GM10266 (cell line): ENCODE data around the gene SH3TC1.

Source experiments
- DNase-seq: peaks from one replicate; pipeline ENCODE4 v3.0.0; 2012; ENCODE audit errors: extremely low spot score
- TF ChIP-seq, protein P1 (sequence below): IDR thresholded peaks from 2 replicates; pipeline ENCODE4 v1.5.1; 2012; ENCODE audit warnings: mild to moderate bottlenecking, low read depth; ENCODE audit not compliant: control insufficient read depth, insufficient read depth; ENCODE audit errors: missing control alignments

The SH3TC1 gene

DNA sequence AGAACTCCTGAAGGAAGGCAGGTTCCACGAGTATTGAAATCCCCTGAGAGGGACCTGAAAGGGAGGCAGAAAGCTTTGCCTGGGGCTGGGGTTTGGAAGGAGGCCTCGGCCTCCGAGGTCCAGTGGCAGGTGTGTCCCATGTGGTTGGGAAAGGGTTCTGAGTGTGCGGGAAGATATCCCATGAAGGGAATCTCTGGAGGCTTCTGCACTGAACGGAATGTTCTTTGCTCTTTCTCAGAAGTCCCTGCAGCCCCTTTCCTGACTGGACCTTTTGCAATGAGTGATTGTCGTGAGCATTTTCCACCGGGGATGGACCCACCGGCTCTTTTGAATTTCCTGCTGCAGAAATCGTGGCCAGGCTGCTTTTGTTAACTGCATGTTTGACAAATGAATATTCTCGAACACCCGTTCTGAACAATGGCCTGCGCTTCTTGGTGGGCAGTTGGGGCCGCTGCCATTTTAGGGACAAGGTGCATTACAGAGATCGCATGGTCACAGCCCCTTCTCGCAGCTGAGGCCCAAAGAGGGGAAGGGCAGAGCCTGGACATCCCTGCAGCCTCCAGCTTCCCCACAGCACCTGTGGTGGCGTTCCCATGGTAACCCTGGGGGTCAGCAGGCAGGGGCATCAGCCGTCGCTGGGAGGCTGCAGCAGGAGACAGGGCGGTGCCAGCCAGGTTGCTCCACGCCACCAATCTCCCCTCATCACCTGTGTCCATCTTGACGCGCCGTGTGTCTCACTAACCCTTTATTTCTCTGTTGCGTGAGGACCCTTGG is 52.2 kb downstream of the SH3TC1 start:
- TF ChIP-seq, protein P1, sequence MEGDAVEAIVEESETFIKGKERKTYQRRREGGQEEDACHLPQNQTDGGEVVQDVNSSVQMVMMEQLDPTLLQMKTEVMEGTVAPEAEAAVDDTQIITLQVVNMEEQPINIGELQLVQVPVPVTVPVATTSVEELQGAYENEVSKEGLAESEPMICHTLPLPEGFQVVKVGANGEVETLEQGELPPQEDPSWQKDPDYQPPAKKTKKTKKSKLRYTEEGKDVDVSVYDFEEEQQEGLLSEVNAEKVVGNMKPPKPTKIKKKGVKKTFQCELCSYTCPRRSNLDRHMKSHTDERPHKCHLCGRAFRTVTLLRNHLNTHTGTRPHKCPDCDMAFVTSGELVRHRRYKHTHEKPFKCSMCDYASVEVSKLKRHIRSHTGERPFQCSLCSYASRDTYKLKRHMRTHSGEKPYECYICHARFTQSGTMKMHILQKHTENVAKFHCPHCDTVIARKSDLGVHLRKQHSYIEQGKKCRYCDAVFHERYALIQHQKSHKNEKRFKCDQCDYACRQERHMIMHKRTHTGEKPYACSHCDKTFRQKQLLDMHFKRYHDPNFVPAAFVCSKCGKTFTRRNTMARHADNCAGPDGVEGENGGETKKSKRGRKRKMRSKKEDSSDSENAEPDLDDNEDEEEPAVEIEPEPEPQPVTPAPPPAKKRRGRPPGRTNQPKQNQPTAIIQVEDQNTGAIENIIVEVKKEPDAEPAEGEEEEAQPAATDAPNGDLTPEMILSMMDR, result no peak
- DNase-seq, result no peak

DNA sequence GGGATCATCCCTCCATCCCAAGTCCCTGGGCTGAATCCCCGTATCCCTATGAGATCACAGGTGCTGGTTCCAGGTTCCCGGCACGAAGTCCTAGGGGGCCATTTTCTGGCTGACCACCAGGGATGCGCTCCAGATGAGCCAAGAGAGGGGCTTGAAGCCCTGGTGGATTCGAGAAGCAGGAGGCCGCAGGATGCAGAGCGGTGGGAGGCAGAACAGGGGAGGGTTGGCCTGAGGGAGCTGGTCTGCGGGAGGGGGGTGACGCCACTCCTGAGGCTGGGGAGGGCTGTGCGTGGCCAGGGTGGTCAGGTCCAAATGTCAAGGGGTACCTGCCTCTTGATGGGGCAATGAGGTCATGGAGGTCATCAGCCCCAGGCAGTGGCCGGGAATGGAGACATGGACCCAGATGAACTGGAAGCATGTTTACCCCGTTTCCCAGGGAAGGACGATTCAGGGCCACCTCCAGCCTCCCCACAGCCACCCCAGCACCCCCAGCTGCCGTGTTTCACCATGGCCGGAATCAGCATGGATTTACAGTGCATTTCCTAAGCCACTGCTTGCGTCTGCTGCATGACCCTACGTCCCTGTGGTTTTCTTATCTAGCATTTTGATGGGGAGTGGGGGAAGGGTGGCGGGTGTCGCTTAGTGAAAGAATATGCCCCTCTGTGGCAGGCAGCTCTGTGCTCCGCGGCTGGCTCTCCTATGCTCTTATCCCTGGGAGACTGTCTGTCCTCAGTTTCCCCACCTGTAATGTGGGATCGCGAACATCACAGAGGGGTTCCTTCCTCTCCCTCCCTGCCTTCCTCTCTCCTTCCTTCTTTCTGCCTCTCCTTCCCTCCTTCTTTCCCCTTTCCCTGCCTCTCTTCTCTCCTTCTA is 53.4 kb downstream of the SH3TC1 start:
- TF ChIP-seq, protein P1, result no peak
- DNase-seq, result no peak

DNA sequence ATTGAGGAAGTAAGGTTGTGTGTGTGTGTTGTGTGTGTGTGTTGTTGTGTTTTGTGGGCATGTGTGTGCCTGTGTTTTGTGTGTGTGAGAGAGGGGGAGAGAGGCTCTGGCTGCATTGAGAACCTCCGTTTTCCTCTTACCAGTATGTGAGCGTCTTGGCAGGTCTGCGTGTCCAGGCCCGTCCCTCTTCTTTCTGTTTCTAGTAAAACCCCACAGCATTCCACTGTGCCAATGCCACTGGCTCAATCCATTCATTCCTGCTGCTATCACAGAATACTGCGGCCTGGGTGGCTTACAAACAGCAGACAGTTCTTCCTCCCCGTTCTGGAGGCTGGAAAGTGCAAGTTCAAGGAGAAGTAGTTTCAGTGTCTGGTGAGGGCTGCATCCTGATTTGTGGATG is 55.0 kb downstream of the SH3TC1 start:
- TF ChIP-seq, protein P1, result no peak

DNA sequence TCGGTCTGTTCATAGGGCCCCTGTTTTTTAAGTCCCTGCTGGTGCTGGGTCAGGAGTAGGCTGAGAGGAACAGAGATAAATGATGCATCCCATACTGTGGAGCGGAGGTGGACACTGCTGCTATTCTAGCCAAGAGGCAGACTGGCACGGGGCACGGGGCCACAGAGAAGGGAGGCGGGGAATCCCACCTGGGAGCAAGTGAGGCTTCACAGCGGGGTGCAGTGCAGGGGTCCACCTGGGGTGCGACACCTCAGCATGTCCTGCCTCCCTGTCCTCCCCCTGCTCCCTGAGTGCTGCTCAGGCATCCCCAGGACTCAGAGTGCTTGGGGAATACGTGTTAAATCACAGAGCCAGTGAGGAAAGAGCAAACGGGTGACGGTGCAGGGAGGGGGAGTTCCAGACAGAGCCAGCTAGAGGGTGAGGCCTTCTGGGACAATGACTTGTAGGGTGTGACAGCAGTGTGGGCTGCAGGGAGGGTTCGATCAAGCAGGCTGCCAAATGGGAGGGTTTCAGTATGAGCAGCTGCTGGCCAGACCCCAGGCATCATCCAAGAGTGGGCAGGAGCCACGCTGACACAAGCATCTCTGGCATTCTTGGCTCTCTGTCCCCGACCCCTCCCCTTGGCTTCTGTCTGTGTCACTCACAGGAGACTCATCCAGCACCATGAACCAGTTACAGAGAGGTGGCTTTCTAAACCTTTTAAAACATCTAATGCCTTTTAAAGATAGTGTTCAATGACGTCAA is 56.8 kb downstream of the SH3TC1 start:
- TF ChIP-seq, protein P1, result no peak
- no peak for DNase-seq

More for the DNA sequence above, 55.0 kb downstream of the SH3TC1 start:
- no peak for DNase-seq

DNA sequence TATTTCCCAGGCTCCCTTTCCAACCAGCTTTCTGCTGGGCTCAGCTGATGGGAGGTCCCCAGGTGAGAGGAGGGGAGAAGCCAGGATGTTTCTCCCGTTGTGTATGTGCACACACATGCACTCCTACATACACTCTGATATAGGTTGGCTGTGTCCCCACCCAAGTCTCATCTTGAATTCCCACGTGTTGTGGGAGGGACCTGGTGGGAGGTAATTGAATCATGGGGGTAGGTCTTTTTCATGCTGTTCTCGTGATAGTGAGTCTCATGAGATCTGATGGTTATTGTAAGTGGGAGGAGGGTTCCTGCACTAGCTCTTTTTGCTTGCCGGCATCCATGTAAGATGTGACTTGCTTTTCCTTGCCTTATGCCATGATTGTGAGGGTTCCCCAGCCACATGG is 58.8 kb downstream of the SH3TC1 start:
- DNase-seq, result no peak
- TF ChIP-seq, protein P1, result no peak

DNA sequence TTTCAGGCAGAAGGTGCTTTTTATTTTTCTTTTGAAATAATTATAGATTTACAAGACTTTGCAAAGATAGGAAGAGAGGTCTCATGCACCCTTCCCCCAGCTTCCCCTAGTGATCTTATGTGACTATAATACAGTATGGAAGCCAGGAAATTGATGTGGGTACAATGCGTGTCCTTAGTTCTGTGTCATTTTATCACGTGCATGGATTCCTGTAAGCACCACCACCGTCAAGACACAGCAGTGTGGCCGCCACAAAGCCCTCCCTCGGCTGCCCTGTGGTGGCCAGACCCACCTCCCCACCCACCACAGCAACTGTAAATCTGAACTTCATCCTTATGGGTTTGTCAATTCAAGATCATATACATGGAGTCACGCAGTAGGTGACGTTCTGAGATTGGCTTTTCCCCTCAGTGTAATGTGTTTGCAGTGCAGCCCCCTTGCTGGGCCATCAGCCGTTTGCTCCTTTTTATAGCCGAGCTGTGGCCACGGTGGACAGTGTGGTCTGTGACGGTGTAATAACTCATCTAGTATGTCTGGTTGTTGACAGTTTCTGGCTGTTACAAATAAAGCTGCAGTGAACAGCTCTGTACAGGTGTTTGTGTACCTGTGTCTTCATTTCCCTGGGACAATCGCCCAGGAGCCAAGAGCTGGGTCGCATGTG is 59.6 kb downstream of the SH3TC1 start:
- no peak for DNase-seq
- TF ChIP-seq, protein P1, result no peak
